MCF 10A (cell line): ENCODE results near the gene ENC1. TPM values are rescaled to one million over a fixed set of nuclear protein-coding genes. Genes with fewer than 3 reads are reported as not detected.
A peak's percentile ranks its signal among the peaks of the same experiment; 100 is the strongest.

Source experiments
- BruUV-seq: library from RNA; stranded (reverse); fragments of 400-500 nt; replicated peaks from 2 replicates; lab custom pipeline; 2021; lab: Mats Ljungman, UMichigan
- CTCF ChIA-PET: fragments of 300-600 bp; sonication (Branson Sonifier 250); formaldehyde crosslinking; extraction: SDS; loops from one replicate; lab custom pipeline; 2021; ENCODE audit warnings: antibody characterized with exemption, inconsistent platforms; lab: Yijun Ruan, JAX
- POLR2A ChIA-PET: fragments of 300-600, 350-650 bp; sonication (Branson Sonifier 250); formaldehyde crosslinking; extraction: SDS; loops from one replicate; lab custom pipeline; 2020; ENCODE audit warnings: antibody characterized with exemption, inconsistent platforms; lab: Yijun Ruan, JAX
- DNase-seq: peaks from one replicate; pipeline ENCODE4 v3.0.0-alpha.2; 2018; ENCODE audit not compliant: unreplicated experiment
- H3K27ac Mint-ChIP-seq: one replicate; pipeline ENCODE4 v1.8.0; 2022; ENCODE audit warnings: mild to moderate bottlenecking, low read depth, mixed read lengths; ENCODE audit not compliant: unreplicated experiment
- H3K27me3 Mint-ChIP-seq: one replicate; pipeline ENCODE4 v1.8.0; 2022; ENCODE audit warnings: mixed read lengths; ENCODE audit not compliant: insufficient read depth, unreplicated experiment
- H3K36me3 Mint-ChIP-seq: one replicate; pipeline ENCODE4 v1.8.0; 2022; ENCODE audit warnings: mild to moderate bottlenecking, moderate library complexity, mixed read lengths; ENCODE audit not compliant: insufficient read depth, unreplicated experiment
- H3K4me1 Mint-ChIP-seq: one replicate; pipeline ENCODE4 v1.8.0; 2022; ENCODE audit warnings: mixed read lengths; ENCODE audit not compliant: insufficient read depth, unreplicated experiment
- H3K4me3 Mint-ChIP-seq: one replicate; pipeline ENCODE4 v1.8.0; 2022; ENCODE audit warnings: mild to moderate bottlenecking, moderate library complexity, mixed read lengths; ENCODE audit not compliant: unreplicated experiment
- H3K9me3 Mint-ChIP-seq: one replicate; pipeline ENCODE4 v1.8.0; 2022; ENCODE audit warnings: mixed read lengths; ENCODE audit not compliant: unreplicated experiment
- intact Hi-C: fragments of 100-400 bp; cut with micrococcal nuclease; formaldehyde crosslinking; loops from 2 replicates; pipeline ENCODE4 v1.14.1; 2022
- total RNA-seq: library from RNA; stranded (reverse); gene quantifications from 2 replicates; pipeline ENCODE4 v1.2.3, GENCODE V29; 2022
- TF ChIP-seq, protein P1 (sequence below): fragments of 200-600 bp; IDR thresholded peaks from one replicate; pipeline ENCODE4 v1.8.0; 2022; ENCODE audit warnings: antibody characterized with exemption, mild to moderate bottlenecking; ENCODE audit not compliant: unreplicated experiment

Gene ENC1
- total RNA-seq, 1 experiment from 2014 or later = 12.9 TPM

DNA sequence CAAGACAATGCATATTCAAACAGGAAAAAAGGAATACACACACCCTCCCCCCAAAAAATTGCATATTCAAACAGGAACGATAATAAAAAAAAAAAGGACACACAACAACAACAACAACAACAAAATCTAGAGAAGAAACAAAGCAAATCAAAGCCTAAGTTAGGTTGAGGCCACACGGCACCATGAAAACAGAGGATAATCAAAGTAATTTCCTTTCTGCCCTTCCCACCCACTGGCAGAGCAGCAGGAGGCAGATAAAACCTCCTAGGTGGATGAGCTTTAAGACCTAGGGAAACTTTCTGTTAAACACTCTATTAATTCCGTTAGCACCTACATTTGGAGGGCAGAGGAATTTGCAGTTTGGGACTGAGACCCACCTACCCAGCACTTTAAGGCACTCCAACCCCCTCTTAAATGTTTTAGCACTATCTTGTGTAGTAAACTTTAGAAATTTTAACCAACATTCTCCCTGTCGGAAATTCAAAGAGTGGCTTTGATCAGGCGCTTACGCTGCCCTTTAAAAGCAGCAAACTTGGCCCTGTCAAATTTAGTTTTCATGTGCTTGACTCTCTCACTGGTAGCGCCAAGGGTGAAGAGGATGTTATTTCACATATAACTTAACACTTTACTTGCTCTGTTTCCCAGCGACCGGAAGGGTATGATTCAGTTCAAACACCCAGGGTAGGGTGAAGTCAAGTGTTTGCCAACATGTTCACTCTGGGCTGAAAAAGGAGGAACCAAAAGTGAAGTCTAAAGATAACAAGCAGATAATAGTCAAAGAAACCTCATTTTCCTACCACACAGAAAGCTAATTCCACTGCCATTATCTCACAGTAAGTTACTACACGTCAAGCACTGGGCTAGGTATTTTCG lies 9.2 kb downstream of the ENC1 start:
- TF ChIP-seq, protein P1, sequence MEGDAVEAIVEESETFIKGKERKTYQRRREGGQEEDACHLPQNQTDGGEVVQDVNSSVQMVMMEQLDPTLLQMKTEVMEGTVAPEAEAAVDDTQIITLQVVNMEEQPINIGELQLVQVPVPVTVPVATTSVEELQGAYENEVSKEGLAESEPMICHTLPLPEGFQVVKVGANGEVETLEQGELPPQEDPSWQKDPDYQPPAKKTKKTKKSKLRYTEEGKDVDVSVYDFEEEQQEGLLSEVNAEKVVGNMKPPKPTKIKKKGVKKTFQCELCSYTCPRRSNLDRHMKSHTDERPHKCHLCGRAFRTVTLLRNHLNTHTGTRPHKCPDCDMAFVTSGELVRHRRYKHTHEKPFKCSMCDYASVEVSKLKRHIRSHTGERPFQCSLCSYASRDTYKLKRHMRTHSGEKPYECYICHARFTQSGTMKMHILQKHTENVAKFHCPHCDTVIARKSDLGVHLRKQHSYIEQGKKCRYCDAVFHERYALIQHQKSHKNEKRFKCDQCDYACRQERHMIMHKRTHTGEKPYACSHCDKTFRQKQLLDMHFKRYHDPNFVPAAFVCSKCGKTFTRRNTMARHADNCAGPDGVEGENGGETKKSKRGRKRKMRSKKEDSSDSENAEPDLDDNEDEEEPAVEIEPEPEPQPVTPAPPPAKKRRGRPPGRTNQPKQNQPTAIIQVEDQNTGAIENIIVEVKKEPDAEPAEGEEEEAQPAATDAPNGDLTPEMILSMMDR = no peak
- intact Hi-C loops = no loop called here
- Mint-ChIP-seq H3K36me3 (peaks cover 16% of the 10 kb centered on the region), H3K27ac (peak overlapping the region; percentile 85), H3K4me3 (peak overlapping the region; percentile 8), H3K4me1 (peaks cover 28% of the 10 kb centered on the region), H3K27me3 (no peaks in the 10 kb centered on the region), H3K9me3 (no peaks in the 10 kb centered on the region)
- DNase-seq = peak; percentile 72
- CTCF ChIA-PET = interaction anchor here (1.3 kb wide), 1 partner anchor 10 kb away, joined by 5 read pairs; no protein-coding TSS in a partner anchor
- no TSS peak for BruUV-seq
- POLR2A ChIA-PET = interaction anchor here (0.6 to 4.4 kb wide), 7 partner anchors 9 to 596 kb away, joined by 3 to 22 read pairs (median 3); partner anchors contain the start of gene ENC1

DNA sequence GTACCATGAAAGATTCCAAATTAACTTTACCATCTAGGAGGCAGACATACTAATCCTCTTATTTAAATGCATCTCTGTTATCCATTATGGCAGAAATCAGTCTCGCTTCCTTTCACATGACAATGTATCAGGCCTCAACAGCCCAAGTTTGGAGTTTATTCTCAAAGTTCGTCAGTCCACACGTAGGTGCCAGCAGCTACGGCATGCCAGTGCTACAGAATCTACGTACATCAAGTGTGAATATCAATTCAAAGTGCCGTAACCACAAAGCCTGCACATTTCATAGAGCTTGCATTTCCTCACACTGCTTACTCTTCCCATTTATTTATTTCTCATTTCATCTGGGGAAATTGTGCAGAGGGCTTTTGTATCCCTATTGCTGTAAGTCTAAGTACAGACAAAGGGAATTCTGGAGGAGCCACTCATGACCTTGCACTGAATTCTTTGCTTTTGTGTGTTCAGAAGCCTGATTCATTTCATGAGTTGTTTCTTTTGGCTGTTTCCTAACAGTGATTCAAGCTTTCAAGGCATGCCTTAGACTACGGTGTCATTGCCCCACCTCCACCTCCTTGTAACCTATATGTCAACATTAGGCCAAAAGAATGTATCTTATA lies 10.0 kb downstream of the ENC1 start:
- TF ChIP-seq, protein P1 = no peak
- Mint-ChIP-seq H3K36me3 (peaks cover 13% of the 10 kb centered on the region), H3K4me3 (peak overlapping the region; percentile 8), H3K27ac (peak overlapping the region; percentile 85), H3K9me3 (no peaks in the 10 kb centered on the region), H3K27me3 (no peaks in the 10 kb centered on the region), H3K4me1 (peaks cover 35% of the 10 kb centered on the region)
- peak; percentile 90 for DNase-seq
- intact Hi-C loops = no loop called here
- ChIA-PET POLR2A (interaction anchor here (0.6 to 4.4 kb wide), 9 partner anchors 9 to 692 kb away, joined by 3 to 22 read pairs (median 3); partner anchors contain the start of gene ENC1), CTCF (interaction anchor here (1.3 kb wide), 1 partner anchor 11 kb away, joined by 5 read pairs; no protein-coding TSS in a partner anchor)
- BruUV-seq = no TSS peak

DNA sequence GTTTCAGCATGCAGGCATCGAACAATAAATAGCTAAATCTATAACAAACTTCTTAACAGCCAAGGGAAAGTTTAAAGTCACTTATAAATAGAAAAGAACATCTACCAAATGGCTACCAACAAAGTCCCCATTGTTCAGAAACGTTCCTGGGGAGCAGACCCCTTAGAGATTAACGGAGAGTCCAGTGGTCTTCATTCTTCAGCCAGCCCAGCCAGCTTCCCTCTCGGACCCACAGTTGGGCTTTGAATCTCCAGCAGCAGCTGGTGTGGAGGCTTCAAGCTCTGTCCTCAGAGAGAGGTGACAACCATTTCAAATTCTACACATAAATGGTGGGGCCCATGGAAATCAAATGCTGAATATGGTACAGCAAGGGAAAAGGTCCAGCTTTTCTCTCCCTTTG lies 11.2 kb downstream of the ENC1 start:
- CTCF ChIA-PET = interaction anchor here (1.0 kb wide), 1 partner anchor 11 kb away, joined by 4 read pairs; the partner anchor contains the start of gene ENC1
- TF ChIP-seq, protein P1 = no peak
- H3K27ac Mint-ChIP-seq = no peak overlapping the region
- no peaks in the 10 kb centered on the region for H3K27me3 Mint-ChIP-seq
- BruUV-seq = no TSS peak
- intact Hi-C loops = no loop called here
- no peaks in the 10 kb centered on the region for H3K9me3 Mint-ChIP-seq
- no peak for DNase-seq
- peaks cover 38% of the 10 kb centered on the region for H3K4me1 Mint-ChIP-seq
- H3K4me3 Mint-ChIP-seq = no peak overlapping the region
- peaks cover 6% of the 10 kb centered on the region for H3K36me3 Mint-ChIP-seq
- POLR2A ChIA-PET = interaction anchor here (4.4 kb wide), 1 partner anchor 11 kb away, joined by 22 read pairs; the partner anchor contains the start of gene ENC1

- TF ChIP-seq, protein P1 = no peak
- Mint-ChIP-seq H3K27me3 (no peaks in the 10 kb centered on the region), H3K4me3 (no peak overlapping the region), H3K9me3 (no peaks in the 10 kb centered on the region), H3K36me3 (no peaks in the 10 kb centered on the region), H3K27ac (no peak overlapping the region), H3K4me1 (peaks cover 40% of the 10 kb centered on the region)
- BruUV-seq = no TSS peak
- POLR2A ChIA-PET = interaction anchor here (0.5 kb wide), 1 partner anchor 14 kb away, joined by 3 read pairs; no protein-coding TSS in a partner anchor
- no peak for DNase-seq
- CTCF ChIA-PET = no interaction called here
- intact Hi-C loops = no loop called here
Observed at GRCh38 chr5:74628359-74628758, 12.2 kb downstream of the ENC1 start.
